ENCODE results near the gene RUNX2. TPM values are rescaled to one million over a fixed set of nuclear protein-coding genes. Genes with fewer than 3 reads are reported as not detected.
"Not testable (repeated sequence)": the region's sequence is repeated elsewhere in the genome, so short reads cannot be mapped to it uniquely, and the experiment has no call there.

RUNX2 gene
- polyA plus RNA-seq, 4 donors: 2.5 to 2.9 (median 2.8) TPM

DNA sequence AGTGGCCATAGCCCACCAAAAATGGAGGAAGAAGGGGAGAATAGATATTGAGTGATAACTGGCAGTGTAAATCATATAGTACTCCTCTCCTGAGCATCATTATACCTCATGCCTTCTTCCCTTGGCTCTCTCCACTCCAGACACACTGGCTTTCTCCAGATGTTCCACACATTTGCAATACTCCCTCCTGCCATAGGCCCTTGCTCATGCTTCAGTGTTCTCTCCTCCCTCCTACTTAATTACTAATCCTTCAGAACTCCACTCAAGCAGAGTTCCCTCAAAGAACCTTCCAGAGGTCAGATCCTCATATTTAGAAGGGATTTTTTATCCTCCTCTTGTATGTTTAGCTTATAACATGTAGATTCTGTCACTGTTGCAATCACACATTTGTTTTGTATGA lies 329.1 kb downstream of the RUNX2 start:
- no peak for DNase-seq (ENCODE audit: low read depth in 4 of 4, low spot score in 3 of 4)

- DNase-seq (ENCODE audit: low read depth in 4 of 4, low spot score in 3 of 4): no peak
These were observed 330.3 kb downstream of the RUNX2 start for GRCh38 chr6:45658400-45658799.

DNA sequence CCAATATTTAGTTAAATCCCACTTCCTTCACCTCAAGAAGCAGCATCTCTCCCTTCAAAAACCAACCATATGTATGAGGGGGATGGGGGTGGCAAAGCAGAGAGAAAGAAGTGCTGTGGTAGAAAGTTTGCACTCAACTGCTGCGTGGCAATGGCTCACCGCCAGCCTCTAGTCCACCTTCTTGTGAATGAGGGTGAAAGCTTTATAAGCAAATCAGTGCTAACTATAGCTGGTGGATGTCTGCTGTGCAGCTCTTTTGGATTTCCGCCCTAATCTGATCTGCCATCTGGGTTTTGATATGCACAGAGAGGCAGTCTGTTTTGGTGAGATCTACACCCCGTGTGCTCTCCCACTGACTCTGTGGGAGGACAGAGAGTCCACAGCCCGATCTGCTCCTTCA lies 330.8 kb downstream of the RUNX2 start:
- DNase-seq (ENCODE audit: low read depth in 4 of 4, low spot score in 3 of 4): no peak

- DNase-seq (ENCODE audit: low read depth in 4 of 4, low spot score in 3 of 4): no peak
These were observed 333.5 kb downstream of the RUNX2 start for GRCh38 chr6:45661661-45662060.

GRCh38 chr6:45663251-45664221 lies 335.4 kb downstream of the RUNX2 start:
- DNase-seq (ENCODE audit: low read depth in 4 of 4, low spot score in 3 of 4): no peak

- no peak for DNase-seq (ENCODE audit: low read depth in 4 of 4, low spot score in 3 of 4)
These were observed 336.6 kb downstream of the RUNX2 start for GRCh38 chr6:45664707-45665106.

DNA sequence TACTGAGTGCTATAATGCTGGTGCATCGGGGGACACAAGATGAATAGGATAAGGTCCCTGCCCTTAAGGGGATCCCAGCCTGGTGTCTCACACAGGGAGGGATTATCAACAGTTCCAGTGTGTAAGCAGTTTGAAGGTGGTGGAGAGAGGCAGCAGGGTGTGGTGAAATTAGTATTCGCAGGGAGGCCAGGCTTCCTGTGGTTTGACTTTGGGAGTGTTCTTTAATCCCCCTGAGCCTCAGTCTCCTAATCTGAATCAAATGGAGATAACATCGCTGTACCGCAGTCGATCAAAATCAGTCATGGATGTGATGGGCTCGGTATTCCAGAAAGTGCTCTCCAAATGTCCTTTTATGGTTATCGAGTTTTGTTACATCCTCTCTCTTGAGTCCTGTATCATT lies 337.7 kb downstream of the RUNX2 start:
- DNase-seq (ENCODE audit: low read depth in 4 of 4, low spot score in 3 of 4): no peak

- DNase-seq (ENCODE audit: low read depth in 4 of 4, low spot score in 3 of 4): no peak
These were observed 338.7 kb downstream of the RUNX2 start for GRCh38 chr6:45666846-45667245.

DNA sequence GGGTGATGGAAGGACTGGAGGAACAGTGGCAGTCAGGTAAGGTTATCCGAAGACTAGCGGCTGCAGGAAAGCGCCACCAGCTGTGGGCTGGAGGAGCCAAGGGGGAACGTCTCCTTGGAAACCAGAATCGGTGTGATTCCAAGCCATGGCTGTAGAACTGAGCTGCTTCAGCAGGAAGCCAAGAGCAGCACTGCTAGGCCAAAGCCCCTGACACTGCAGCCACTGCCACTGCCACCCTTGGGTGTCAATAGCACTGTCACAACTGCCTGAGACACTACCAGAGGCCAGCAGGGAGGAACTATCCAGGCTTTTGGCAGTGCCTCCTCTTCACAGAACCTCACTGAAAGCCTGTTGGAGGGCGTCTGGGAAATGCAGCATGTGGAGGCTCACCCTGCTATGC lies 339.2 kb downstream of the RUNX2 start:
- no peak for DNase-seq (ENCODE audit: low read depth in 4 of 4, low spot score in 3 of 4)

DNA sequence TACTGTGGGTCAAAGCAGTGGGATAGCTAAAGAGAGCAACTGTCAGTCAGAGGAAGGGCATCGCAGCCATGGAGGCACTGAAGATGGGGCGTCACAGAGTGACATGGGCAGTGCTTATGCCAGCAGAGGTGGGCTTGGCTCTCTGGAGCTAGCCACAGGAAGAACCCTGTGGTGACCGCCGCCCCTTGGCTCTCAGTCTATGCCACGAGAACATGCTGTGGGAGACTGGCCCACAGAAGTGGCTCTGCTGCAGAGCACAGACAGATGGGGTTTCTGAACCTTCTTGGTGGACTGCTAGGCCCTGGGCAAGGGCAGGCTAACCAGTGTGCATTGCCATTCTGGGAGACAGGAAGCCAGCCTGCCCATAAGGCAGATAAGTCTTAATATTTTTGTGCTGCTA lies 339.6 kb downstream of the RUNX2 start:
- DNase-seq (ENCODE audit: low read depth in 4 of 4, low spot score in 3 of 4): no peak

GRCh38 chr6:45668705-45669104 lies 340.6 kb downstream of the RUNX2 start:
- DNase-seq (ENCODE audit: low read depth in 4 of 4, low spot score in 3 of 4): no peak

DNA sequence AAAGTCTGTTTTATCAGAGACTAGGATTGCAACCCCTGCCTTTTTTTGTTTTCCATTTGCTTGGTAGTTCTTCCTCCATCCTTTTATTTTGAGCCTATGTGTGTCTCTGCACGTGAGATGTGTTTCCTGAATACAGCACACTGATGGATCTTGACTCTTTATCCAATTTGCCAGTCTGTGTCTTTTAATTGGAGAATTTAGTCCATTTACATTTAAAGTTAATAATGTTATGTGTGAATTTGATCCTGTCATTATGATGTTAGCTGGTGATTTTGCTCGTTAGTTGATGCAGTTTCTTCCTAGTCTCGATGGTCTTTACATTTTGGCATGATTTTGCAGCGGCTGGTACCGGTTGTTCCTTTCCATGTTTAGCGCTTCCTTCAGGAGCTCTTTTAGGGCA lies 345.0 kb downstream of the RUNX2 start:
- not testable (repeated sequence) for DNase-seq (ENCODE audit: low read depth in 4 of 4, low spot score in 3 of 4)

GRCh38 chr6:45675166-45675565 lies 347.0 kb downstream of the RUNX2 start:
- DNase-seq (ENCODE audit: low read depth in 4 of 4, low spot score in 3 of 4): not testable (repeated sequence)

GRCh38 chr6:45675634-45676033 lies 347.5 kb downstream of the RUNX2 start:
- DNase-seq (ENCODE audit: low read depth in 4 of 4, low spot score in 3 of 4): no peak

- DNase-seq (ENCODE audit: low read depth in 4 of 4, low spot score in 3 of 4): no peak
These were observed 348.2 kb downstream of the RUNX2 start for GRCh38 chr6:45676380-45676779.

DNA sequence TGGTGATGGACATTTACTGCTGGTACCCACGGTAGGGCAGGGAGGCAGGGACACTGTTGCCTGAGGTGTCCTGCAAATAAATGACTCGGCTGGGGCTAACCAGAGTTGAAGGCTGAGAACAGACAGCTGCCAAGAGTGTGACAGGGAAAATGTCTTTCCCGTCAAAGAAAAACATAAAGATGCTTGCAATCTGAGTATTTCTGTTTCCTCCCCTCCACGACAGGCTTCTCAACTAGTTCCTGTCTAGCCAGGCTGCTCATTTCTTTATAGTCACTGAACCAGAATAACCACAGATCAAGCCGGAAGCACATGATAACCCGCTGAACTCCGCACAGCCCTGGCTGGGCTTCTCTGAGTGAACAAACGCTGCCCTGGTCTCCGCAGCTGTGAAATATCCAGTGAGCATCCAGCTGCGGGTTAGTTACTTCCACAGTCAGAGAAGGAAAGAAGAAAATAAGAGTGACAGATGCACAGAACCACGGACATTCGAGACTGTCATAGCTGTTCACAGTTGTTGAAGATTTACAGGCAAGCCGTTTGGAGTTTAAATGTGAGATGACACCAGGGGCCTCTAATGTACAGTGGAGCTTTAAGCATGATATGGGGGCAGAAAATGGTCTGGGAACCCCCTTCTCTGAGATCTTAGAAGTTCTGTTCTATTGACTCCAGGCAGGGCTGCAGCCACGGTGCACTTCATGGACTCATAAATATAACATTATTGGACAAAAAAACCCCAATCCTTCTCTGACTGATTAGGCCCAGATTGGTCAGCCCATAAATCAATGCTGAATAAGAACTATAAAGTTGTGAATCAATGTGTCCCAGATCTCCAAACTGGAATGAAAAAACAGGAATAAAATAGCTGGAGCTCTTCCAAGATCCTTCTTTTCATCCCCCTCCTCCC lies 349.5 kb downstream of the RUNX2 start:
- peak; percentile 54 to 75 (median 66) for DNase-seq (ENCODE audit: low read depth in 4 of 4, low spot score in 3 of 4)

DNA sequence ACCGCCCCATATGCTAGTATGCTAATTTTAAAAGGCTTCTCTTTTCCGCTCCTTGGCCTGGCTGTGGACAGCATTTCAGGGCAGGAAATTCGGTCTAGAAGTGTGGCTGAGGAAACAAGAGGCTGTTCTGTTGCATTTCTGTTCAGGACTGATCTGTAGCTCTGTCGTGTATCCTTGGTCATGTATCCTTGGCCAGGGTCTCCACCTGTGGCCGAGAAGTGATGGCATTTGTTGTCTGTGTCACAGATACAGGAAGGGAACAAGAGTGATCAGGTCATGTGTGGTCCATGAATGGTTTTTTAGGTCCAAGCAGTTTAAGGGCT lies 350.1 kb downstream of the RUNX2 start:
- DNase-seq (ENCODE audit: low read depth in 4 of 4, low spot score in 3 of 4): no peak

DNA sequence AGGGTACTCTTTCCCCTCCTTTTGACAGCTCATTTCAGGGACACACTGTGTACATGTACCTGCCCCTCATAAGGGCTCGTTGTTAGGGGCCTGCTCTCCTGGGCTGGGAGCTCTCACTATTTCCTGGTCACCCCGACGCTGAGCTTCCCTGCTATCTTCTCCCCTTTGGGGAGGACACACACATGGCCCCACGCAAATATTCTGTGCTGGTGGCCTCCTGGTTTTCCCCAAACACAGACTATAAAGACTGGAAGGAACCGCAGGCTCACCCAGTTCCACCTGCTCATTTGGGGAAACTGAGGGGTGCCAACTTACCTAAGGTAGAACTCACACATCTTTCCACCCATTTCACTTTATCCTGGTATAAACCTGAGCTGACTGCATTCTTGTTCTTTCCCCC lies 351.0 kb downstream of the RUNX2 start:
- DNase-seq (ENCODE audit: low read depth in 4 of 4, low spot score in 3 of 4): no peak

DNA sequence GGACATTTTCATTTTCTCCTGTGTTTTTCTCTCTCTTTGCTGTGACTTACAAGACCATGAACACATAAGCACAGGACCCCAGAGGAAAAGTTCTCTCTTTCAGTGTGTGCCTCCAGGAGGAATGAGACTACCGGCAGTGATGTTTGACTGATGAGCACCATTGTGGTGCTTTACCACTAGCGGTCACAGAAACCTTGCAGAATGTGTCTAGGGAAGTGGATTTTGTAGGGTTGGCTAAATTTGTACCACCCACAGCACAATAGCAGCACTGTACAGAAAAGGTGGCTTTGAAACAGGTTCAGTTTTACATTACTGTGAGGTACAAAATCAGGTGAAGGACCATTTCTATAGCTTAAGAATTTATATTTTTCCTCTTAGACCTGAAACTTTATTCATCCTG lies 351.5 kb downstream of the RUNX2 start:
- no peak for DNase-seq (ENCODE audit: low read depth in 4 of 4, low spot score in 3 of 4)

DNA sequence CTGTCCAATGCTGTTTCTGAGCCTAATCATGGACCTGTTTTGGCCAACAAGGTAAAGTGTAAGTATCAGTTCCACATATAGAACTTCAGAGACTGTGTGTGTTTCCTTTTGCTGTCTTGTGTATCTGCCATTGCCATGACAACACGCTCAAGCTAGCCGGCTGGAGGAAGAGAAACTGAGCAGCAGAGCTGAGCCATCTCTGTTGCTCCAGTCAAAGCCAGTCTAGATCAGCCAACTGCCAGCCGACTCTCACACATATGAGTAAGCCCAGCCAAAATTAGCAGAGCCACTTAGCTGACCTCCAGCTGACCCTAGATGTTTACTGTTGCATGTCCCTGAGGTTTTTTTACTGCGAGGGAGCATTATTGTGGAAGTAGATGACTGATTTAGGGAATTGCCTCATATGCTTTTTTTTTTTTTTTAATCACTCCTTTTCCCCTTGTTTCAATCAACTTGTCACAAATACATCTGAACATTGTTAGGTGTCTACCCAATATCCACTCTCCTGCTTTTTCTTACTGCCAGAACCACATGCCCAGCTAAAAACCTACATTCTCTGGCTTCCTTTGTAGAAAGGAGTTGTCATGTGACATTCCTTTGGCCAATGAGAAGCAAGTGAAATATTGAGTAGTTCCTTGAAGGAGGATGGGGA lies 353.9 kb downstream of the RUNX2 start:
- DNase-seq (ENCODE audit: low read depth in 4 of 4, low spot score in 3 of 4): no peak

GRCh38 chr6:45684476-45684875 lies 356.3 kb downstream of the RUNX2 start:
- DNase-seq (ENCODE audit: low read depth in 4 of 4, low spot score in 3 of 4): no peak

All from right renal pelvis (tissue), 4 donors.